CD1c-positive myeloid dendritic cell (primary cell): ENCODE data around the gene BCKDHB.
A peak's percentile ranks its signal among the peaks of the same experiment; 100 is the strongest.
"Not testable (repeated sequence)": the region's sequence is repeated elsewhere in the genome, so short reads cannot be mapped to it uniquely, and the experiment has no call there.

ENCODE experiments used
- DNase-seq: peaks from one replicate; pipeline ENCODE4 v3.0.0-alpha.2; 2016; ENCODE audit errors: extremely low spot score

BCKDHB gene

DNA sequence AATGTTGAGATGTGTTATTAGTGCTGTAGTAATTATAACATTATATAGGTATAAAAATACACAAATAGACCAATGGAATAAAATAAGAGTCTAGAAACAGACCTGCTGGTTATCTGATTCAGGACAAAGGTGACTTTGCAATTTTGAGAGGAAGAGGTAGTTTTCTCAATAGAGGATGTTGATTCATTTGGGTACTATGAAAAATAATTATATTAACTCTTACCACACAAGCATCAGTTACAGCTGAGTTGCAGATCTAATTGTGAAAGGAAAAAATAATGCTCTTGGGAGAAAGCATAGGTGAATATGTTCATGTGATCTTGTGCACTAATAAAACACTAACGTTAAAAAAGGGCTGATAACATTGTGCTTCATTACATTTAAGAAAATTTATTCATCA, 103.0 kb downstream of the BCKDHB start:
- DNase-seq: no peak

DNA sequence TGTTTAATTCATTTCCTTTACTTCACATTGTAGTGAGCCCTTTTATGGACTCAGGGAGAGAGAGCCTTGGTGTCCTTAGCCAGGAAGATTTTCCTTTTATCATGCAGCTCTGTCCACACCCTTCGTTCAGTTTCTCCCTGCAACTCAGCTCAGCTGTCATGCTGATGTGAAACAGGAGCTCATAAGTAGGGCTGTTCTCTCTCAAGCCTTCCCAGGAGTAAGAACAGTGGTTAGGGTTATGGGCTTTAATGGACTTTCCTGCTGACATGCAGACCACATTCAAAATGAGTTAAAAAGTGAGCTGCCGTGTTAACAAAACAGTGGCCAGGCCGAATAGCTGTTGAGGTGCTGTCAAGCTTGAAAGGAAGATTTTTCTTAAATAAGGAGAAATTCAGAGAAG, 104.1 kb downstream of the BCKDHB start:
- no peak for DNase-seq

DNA sequence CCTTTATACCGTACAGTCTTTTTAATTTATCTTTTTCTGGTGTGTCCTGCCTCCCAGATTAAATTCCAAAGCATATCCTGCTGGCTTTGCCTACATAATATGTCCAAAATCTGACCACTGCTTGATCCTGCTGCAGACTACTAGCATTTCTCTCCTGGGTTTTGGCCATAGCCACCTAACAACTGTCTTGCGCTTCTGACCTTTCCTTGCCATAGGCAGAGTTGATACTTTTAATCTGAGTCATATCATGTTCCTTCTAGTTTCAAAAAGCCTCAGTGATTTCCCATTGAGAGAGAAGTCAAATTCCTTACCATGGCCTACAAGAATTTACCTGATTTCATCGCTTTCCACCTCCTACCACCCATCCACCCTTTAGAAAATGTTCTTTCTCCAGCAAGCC, 104.8 kb downstream of the BCKDHB start:
- no peak for DNase-seq

DNA sequence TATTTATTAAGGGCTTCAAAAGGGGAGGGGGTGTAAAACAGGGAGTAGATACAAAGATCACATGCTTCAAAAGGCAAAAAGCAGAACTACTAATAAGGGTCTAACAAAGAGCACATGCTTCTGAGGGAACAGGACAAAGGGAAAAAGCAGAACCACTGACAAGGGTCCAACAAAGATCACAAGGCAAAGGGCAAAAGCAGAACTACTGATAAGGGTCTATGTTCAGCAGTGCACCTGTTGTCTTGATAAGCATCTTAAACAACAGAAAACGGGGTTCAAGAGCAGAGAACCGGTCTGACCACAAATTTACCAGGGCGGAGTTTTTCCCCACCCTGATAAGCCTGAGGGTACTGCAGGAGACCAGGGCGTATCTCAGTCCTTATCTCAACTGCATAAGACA, 105.4 kb downstream of the BCKDHB start:
- DNase-seq: not testable (repeated sequence)

DNA sequence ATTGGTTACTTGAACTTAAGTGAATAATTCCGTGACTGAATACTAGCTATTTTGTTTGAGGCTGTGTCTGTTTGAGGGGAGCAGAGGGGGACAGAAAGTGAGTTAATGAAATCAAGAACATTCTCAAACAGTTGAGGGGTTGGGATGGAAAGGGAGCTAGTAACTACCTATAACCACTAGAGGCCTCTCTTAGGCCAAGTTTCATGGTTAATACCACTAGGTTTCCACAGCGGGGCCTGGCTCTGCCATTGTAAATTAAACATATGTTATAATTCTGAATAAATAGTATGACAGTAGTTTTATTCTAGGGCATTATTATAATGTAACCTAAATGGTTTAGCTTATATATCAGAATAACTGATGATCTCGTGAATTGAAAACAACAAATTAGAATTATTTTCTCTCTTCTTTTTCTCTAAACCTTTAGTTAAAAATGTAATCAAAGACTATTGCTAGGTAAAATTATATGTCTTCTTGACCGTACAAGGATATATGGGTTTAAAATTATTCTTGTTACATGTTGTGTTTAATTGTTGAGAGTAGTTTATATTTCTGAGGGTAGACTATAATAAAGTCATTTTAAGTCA, 108.1 kb downstream of the BCKDHB start:
- peak; percentile 23 for DNase-seq

DNA sequence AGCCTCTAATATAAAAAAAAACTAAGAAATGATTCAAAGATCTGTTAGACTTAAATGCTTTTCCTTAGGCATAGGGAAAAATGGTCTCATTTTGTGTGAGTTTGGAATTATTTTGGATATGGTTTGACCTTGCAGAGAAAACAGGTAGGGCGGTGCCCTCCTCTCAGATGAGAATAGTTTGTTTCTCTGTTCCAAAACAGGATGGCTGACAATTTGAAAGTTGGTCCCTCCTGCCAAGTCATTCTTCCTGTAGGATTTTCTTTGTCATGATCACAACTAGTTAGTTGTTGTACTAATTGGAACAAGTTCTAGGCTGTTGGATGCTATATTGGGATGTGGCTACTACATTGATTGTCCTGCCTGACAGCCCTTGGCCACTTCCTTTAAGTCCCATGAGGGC, 108.6 kb downstream of the BCKDHB start:
- DNase-seq: no peak

DNA sequence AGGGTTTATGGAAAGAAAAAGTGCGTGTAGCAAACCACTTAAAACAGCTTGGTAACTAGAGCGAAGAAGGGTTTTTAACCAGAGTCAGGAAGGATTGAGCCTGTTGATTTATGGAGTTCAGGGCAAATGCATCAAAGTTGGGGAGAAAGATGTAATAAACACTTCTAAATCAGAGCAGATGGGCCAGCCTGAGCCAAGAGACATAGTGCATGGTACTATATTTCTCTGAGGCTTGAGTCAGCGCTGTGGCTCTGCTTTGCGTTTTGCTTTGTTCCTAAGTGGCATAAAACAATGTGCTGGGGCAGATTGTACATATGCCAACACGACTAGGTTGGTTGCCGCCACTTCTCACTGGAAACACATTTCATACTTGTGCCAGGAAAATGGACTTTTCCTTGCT, 111.3 kb downstream of the BCKDHB start:
- no peak for DNase-seq

DNA sequence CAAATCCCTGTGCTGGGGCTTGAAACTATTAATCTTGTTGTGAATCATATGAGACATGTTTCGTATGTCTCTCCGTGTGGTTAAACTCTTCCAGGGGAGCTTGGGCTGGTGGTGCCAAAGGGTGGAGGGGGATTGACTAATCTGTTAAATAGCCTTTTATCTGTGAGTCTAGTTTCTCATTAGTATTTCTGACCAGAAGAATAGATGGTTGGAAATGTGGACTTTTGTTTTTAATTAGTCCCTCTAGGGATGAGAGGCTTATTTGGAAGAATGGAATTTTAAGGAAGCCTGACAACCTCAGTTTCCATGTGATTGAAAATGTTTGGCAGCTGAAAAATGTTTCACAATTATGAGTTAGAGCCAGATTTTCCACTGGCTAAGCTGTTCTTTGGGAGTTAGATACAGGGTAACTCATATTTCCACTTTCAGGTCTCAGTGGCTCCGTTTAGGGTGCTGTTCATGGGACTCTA, 117.3 kb downstream of the BCKDHB start:
- DNase-seq: no peak

DNA sequence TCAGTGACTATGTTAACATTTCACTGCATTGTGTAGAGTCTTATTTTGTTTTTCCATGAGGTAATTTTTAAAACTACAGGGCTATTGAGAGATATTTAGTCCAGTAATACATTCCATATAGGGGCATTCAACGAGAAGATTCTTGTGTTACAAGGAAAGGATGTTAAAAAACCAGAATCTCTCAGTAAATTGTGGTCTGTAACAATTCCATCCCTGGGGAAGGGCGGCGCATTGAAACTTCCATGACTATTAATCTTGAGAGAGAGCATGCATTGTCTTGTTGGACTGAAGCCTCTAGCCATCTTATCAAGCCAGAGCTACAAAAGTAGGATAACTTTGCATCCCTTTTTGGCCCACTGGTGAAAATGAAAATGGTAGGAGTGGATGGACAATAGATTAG, 119.7 kb downstream of the BCKDHB start:
- no peak for DNase-seq

DNA sequence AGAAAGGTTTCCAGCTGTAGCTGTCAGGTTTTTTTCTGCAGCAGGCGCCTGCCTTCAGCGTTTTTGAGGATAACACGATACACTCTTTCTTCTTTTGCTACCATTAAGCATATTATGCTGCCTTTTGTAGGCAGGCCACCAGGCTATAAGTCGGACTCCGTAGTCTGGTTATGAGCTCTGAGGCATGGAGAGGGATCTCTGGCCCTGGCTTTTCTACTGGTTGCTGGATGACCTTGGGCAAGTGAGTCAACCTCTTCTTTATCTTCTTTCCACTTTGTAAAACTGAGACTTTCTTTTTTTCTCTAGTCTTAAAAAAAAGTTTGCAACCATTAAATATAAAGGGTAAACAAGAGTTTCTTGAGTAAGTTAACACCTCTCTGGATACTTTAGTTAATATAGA, 120.2 kb downstream of the BCKDHB start:
- no peak for DNase-seq

DNA sequence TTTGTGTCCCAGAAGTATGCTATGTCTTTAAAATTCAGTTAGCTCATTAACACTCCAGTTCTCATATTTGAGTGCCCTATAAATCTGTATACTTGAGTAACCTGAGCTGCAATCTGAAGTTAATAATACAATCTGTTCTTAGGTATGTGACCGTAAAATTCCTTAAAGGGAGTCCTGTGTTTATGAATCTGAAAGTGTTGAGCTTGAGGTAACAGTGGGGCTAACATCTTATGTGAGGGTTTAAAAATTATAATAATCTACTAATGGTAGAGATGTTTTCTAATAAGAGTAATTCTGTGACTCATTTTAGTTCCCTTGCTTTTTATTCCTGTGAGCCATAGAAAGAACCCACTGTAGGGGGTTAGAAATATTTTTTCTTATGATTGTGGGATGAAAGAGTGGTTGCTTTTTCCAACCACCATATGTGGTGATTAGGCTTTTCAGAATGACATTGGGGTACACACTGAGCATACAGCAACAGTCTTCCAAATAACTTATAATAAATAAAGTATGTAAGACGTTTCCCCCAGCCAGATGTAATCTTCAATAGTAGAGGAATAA, 121.2 kb downstream of the BCKDHB start:
- no peak for DNase-seq

DNA sequence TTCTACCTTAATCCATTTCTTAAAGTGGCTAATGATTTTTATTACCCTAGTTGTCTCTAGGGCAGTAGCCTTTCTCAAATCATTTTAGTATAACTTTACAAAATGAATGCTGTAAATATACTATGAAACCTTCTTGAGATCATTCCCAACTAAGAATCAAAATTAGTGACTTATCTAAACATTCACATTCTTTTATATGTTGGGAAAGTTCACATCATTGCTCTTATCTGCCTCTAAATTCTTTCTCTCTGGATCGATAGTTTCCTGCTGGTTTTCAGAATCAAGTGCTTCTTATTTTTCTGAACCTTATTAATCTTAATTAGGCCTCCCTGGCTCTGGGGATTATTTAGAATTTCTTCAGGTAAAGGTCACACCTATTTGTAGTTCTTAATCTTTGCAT, 126.8 kb downstream of the BCKDHB start:
- DNase-seq: no peak

DNA sequence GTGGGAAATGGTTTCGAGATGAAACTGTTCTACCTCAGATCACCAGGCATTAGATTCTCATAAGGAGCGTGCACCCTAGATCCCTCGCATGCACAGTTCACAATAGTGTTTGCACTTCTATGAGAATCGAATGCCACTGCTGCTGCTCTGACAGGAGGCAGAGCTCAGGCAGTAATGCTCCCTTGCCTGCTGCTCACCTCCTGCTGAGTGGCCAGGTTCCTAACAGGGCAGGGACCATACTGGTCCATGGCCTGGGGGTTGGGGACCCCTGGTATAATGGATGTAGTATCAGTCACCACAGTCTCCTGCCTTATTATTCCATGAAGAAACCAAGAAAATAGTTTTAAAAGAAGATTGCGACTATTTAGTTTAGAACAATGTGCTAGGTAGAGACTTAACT, 127.5 kb downstream of the BCKDHB start:
- no peak for DNase-seq

DNA sequence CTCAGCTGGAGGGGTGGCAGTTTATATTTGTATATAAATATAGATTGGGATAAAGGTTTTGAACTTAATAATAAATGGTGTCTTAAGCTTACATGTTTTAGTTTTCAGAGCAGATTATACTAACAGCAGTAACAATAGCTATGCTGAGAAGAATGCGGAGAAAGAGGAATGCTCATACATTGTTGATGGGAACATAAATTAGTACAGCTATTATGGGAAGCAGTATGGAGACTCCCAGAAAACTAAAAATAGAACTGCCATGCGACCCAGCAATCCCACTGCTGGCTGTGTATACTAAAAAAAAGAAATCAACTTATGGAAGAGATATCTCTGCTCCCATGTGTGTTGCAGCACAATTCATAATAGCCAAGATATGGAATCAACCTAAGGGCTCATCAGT, 127.9 kb downstream of the BCKDHB start:
- no peak for DNase-seq

DNA sequence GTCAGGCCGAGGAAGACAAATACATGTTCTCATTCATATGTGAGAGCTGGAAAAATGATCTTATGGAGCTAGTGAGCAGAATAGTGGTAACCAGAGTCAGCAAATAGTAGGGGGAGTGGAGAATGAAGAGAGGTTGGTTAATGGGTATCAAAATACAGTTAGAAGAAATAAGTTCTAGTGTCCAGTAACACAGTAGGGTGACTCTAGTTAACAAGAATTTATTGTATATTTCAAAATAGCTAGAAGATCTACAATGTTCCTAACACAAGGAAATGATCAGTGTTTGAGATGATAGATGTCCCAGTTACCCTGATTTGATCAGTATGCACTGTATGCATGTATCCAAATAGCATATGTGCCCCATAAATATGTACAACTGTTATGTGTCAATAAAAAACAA, 128.4 kb downstream of the BCKDHB start:
- no peak for DNase-seq

DNA sequence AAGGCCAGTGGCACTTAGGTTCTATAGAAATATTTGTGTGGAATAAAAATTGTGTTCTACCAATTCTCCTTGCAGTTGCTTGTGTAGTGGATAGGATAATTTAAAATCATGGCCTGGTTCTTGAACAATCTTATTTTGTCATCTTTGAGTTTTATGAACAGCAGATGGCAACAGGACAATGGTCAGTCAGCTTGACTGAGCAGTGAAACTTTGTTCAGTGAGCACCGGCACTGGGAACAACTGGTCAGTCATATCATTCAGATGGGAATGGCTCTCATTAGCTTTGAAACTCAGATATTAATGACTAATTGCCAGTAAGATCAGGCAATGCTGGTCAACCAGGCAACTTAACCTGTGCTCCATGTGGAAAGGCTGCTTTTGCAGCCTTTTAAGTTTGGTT, 129.2 kb downstream of the BCKDHB start:
- no peak for DNase-seq

DNA sequence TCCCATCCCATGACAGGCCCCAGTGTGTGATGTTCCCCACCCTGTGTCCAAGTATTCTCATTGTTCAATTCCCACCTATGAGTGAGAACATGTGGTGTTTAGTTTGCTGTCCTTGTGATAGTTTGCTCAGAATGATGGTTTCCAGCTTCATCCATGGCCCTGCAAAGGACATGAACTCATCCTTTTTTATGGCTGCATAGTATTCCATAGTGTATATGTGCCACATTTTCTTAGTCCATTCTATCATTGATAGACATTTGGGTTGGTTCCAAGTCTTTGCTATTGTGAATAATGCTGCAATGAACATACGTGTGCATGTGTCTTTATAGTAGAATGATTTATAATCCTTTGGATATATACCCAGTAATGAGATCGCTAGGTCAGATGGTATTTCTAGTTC, 132.3 kb downstream of the BCKDHB start:
- DNase-seq: not testable (repeated sequence)

DNA sequence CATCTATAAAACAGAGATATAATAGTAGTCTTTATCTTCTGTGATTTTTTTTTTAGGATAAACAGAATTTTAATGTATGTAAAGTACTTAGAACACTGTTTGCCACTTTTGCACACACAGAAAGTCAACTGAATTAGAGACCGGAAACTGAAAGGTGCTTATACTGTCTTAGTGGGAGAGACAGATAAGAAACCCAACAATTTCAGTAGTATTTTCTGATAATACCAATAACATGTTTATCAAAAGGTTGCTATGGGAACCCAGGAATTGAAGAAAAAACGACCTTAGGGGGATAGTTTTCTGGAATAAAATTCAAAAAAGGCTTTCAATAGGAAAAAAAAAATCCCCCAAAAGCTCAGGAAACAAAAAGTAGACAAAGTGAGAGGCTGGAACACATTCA, 138.6 kb downstream of the BCKDHB start:
- no peak for DNase-seq

DNA sequence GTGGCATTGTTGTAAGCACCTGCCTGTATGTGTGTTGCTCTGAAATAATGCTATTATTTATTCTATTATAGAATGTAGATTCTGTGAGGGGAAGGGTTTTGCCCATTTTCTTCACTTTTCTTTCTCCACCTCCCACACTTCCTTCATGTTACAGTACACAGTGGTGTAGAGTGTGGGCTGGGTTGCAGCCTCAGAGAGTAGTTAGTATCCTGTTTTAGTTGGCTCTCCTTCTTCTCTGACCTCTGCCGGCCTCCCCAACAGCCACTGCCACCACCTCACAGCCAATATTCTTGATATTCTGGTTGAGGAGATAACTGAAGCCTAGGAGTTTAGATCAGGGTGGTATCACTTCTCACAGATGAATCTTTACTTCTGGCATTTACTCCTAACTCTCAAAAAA, 143.4 kb downstream of the BCKDHB start:
- DNase-seq: no peak

DNA sequence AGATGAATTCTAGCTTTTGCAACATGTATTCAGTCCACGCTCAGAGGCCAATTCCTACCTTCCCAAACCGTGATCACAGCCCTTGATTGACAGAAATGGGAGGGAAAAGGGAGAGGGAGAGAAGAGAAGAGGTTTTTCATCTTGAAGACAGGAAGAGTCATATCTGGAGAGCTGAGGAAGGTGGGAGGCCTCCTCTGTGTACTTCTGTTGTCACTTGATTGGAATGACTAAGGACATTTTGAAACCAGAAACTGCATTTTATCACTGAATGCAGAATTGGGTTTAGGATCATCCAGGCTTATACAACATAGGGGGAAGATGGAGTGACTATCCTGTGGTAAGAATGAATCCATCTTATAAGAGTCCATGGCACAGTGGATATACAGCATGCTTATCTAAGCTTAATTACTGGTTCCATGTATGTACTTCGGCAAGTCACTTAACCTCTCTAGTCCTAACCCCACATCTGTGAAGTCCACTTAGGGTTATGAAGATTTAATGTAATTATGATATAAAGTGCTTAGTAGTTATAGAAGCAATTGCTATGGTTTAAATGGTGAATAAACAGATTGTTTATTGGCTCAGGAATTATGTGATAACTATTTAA, 144.0 kb downstream of the BCKDHB start:
- DNase-seq: no peak

DNA sequence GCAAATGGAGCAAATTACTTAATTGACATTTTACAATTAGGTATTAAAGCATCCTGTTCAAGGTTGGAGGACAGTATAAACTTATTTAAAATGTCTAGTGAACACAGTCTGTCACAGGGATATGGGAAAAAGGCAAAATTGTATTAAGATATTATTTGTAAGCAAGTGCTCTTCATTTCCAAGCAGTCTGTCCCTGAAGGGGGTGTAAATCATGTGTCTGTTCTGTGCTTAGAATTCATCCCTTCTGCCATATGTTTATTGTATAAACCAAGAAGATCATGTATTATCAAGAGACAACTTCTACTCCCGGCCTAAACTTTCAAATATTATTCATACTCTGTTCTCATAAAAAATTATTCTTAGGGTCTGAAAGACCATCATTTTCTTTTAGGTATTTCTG, 144.8 kb downstream of the BCKDHB start:
- DNase-seq: no peak

DNA sequence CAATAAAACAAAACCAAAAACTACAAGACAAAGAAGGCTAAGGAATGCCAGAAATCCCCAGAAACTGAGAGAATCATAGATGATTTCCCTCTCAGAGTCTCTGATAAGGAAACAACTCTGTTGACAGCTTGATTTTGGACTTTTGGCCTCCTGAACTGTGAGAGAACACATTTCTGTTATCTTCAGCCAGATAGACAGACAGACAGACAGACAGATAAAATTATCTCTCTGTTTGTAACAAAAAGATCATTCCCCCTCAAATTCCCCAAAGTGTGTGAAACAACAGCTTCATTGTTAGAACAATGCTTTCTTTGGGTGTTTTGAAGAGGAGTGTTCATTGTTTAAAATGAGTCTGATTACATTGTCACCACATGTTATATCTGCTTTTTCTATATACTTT, 148.2 kb downstream of the BCKDHB start:
- no peak for DNase-seq

DNA sequence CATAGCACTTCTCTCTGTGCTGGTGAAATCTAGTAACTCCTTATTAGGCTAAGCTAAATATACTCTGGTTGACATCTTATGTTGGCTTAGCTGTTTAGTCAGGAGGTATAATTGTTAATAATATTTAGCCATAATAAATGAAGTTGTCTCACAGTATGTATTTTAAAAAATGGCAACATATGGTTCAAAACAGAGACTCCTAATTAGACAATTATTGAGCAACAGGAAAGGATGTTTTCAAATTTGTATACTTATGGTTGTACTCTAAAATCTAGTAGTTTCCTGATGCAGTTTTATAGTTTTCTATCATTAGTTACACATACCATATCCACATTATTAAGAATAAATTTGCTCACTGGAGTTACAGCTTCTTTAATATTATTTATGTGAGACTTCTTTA, 150.2 kb downstream of the BCKDHB start:
- DNase-seq: no peak

DNA sequence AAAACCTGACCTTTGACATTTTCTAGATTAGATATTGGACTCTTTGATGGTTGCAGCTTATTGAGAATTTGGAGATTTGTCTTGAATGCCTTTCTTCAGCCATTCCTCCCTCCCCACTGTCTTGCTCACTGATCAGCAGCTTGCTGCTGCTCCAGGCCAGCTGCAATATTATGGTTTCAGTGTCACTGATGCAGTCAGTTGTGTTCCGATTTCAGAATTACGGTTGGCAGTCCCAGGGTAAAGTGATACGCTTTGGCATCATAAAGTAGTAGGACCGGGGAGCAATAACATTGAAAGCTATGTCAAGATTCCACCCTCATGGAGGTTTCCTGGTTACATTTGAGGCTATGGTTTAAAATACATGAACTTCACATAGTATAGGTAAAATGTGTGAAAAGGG, 152.6 kb downstream of the BCKDHB start:
- no peak for DNase-seq
